Fibroblast of pulmonary artery (primary cell): Measurements from ENCODE around the gene ALX4.
A peak's percentile ranks its signal among the peaks of the same experiment; 100 is the strongest.

Source experiments
- DNase-seq: peaks from one replicate; pipeline ENCODE4 v3.0.0-alpha.2; 2010; ENCODE audit warnings: low read depth
- H3K4me3 ChIP-seq: replicated peaks from 2 replicates; pipeline ENCODE4 v1.5.1; 2011; ENCODE audit warnings: low read depth, mild to moderate bottlenecking, control low read depth, low read length, moderate library complexity
- CTCF ChIP-seq: IDR thresholded peaks from 2 replicates; pipeline ENCODE4 v1.5.1; 2011; ENCODE audit warnings: mild to moderate bottlenecking, control low read depth, low read length, inconsistent platforms; ENCODE audit errors: missing control alignments

Gene ALX4

GRCh38 chr11:44247508-44247907 lies 62.4 kb downstream of the ALX4 start:
- H3K4me3 ChIP-seq: no peak overlapping the region
- DNase-seq: no peak
- no peak for TF ChIP-seq CTCF

DNA sequence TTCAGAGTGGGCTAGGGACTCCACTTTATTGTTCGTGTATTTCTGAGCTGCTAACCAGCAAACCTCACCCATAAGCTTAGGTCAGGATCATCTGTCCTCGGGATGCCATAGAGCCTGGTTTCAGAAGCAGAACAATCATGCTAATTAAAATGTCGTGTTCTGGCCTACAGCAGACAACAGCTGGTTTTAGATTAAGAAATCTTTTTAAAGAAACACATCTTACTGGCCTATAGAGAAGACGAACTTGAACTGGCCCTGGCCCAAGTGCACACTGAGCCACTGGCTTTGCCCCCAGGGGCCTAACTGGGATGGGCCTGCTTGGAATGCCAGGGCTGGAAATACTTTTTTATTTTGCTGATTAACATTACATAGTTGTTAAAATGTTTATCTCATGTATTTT lies 63.2 kb downstream of the ALX4 start:
- no peak for TF ChIP-seq CTCF
- no peak overlapping the region for H3K4me3 ChIP-seq
- DNase-seq: peak; percentile 38

GRCh38 chr11:44244639-44245310 lies 65.2 kb downstream of the ALX4 start:
- peak; percentile 43 for DNase-seq
- TF ChIP-seq CTCF: no peak
- no peak overlapping the region for H3K4me3 ChIP-seq

GRCh38 chr11:44243595-44244343 lies 66.2 kb downstream of the ALX4 start:
- DNase-seq: peak; percentile 75
- TF ChIP-seq CTCF: no peak
- no peak overlapping the region for H3K4me3 ChIP-seq

GRCh38 chr11:44243086-44243485 lies 66.9 kb downstream of the ALX4 start:
- no peak overlapping the region for H3K4me3 ChIP-seq

GRCh38 chr11:44241851-44242250 lies 68.1 kb downstream of the ALX4 start:
- no peak for DNase-seq
- TF ChIP-seq CTCF: no peak
- H3K4me3 ChIP-seq: no peak overlapping the region

More at GRCh38 chr11:44243086-44243485, 66.9 kb downstream of the ALX4 start:
- DNase-seq: no peak
- TF ChIP-seq CTCF: no peak
